Globus pallidus (tissue), 1 donor: Measurements from ENCODE around the gene TRAF5.

Experiments used
- DNase-seq: peaks from one replicate; pipeline ENCODE4 v3.0.0-alpha.2; 2015; ENCODE audit warnings: low spot score

The TRAF5 gene

DNA sequence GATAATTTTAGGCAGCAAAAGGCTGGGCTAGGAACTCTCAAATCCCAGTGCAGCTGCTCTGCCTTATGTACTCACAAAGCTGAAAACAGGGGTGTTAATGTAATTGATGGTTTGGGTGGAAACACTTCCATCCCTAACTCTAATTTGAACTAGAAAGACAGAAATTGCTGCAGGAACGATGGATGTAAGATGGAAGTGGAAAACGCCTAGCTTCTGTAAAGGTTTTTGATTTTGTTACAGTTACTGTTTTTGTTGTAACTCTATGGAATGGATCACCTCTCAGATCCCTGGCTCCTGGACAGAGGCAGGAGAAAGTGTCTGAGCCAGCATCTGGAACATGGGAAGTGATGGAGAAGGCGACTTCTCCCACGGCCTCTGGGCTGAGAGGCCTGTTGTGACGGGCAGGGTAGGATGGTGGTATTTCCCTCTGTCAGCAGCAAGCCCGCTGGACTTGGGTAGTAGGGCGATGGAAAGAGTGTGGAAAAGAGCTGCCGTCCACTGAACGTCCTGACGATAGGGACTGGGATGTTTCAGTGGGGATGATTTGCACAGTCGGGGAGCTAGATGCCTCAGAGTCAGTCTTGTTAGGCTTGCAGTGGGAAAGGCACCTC, 1.6 kb downstream of the TRAF5 start:
- no peak for DNase-seq

- no peak for DNase-seq
Measured at GRCh38 chr1:211328866-211329475, 2.3 kb downstream of the TRAF5 start.

DNA sequence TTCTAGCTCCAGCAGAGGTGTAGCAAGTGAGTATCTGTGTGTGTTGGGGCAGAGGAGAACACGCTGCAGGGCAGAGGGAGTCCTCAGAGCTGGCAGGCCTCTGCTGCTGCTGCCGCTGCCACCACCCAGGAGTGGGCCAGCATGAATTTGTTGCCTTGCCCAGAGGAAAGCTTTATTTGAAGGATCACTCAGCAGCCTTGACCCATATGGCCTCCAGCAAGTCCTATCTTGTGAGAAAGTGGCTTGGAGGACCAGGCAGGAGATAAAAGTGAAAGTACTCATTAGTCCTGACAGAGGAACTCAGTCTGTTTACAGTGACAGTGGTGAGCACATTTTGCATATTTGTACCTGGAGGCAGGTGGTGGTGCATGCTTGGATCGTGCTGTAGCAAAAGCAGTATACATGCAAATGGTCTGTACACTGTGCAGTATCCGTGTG, 3.1 kb downstream of the TRAF5 start:
- no peak for DNase-seq

- DNase-seq, result no peak
Measured at GRCh38 chr1:211330282-211330936, 3.8 kb downstream of the TRAF5 start.

- no peak for DNase-seq
Measured at GRCh38 chr1:211331011-211331709, 4.5 kb downstream of the TRAF5 start.

GRCh38 chr1:211332036-211332616, 5.5 kb downstream of the TRAF5 start:
- DNase-seq, result no peak

GRCh38 chr1:211332830-211333229, 6.2 kb downstream of the TRAF5 start:
- DNase-seq, result no peak

DNA sequence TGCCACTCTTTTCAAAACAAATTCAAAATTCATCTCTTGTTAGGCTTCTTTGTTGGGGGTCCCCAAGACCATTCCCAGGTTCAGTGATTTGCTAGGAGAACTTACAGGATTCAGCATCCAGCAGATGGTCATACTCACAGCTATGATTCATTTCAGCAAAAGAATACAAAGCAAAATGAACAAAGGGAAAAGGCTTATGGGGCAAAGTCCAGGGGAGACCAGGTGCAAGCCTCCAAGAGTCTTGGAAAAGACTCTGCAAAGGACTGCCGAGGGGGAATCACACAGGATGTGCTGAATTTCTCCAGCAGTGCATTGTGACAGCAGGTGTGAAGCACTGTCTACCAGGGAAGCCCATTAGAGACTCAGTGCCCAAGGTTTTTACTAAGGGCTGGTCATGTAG, 7.3 kb downstream of the TRAF5 start:
- DNase-seq, result no peak

DNA sequence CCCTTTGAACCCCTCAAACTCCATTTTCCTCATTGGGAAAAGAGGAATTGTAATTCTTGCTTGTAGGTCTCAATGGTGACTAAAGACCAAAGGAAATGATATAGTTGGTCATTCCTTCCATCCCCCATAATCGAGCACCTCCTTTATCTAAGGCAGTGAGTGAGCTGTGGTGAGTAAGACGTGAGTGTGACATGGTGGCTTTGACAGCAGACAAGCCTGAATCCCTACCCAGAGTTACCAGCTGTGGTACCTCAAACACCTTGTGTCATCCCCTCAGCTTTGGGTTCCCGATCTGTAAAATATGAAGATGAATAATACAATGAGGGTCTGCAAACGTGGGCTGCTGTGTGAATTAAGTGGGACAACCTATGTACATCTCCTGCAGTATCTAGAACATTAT, 8.4 kb downstream of the TRAF5 start:
- DNase-seq, result no peak

- no peak for DNase-seq
Measured at GRCh38 chr1:211335522-211336157, 9.0 kb downstream of the TRAF5 start.

GRCh38 chr1:211336161-211336560, 9.5 kb downstream of the TRAF5 start:
- no peak for DNase-seq

GRCh38 chr1:211336775-211337174, 10.1 kb downstream of the TRAF5 start:
- no peak for DNase-seq

DNA sequence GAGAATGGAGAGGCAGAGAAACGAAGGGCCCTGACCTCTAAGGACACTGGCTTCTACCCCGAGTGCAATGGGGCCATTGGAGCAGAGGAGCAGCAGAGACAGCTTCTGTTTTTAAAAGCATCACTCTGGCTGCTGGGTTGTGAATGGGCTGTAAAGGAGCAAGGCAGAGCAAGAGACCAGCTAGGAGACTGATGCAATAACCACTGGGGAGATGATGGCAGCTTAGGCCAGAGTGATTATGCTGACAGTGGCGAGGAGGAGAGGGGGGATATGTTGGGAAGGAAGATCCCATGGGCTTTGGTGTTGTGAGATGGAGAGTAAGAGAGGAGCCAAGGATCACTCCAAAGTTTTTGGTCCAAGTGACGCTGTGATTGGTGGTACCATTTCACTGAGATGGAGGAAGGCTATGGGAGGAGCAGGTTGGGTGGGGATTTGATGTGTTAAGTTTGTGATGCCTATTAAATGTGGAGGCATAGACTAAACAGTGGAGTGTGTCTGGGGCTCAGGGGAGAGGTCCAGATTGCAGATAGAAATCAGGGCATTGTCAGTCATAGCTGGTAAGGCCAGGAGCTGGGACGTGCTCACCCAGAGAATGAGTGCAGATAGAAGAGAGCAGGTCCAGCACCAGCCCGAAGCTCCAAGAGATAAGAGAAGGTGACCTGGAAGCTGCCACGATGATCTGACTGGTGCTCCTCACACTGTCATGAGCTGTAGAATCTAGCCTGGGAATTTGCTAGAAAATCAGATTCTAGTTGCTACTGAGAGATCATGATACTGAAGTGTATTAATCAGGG, 11.0 kb downstream of the TRAF5 start:
- DNase-seq, result no peak

GRCh38 chr1:211338224-211338620, 11.6 kb downstream of the TRAF5 start:
- DNase-seq, result no peak

GRCh38 chr1:211339631-211340041, 13.0 kb downstream of the TRAF5 start:
- no peak for DNase-seq

- no peak for DNase-seq
Measured at GRCh38 chr1:211340622-211341507, 14.2 kb downstream of the TRAF5 start.

DNA sequence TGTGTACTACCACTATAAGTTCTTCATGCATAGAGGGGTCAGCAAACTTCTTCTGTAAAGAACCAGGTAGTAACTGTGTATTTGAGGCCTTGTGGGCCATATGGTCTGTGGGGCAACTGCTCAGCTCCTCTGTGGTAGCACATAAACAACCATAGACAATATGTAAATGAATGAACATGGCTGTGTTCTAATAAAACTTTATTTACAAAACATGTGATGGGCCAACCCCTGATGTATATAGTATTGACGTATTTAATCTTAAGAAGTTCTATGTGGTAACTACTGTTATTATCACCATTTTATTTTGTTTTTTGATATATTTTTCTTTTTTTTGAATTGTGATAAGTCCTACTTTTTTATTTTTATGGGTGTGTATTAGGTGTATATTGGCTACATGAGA, 15.4 kb downstream of the TRAF5 start:
- DNase-seq, result no peak

GRCh38 chr1:211343607-211344006, 17.0 kb downstream of the TRAF5 start:
- DNase-seq, result no peak

- no peak for DNase-seq
Measured at GRCh38 chr1:211344152-211344618, 17.6 kb downstream of the TRAF5 start.

DNA sequence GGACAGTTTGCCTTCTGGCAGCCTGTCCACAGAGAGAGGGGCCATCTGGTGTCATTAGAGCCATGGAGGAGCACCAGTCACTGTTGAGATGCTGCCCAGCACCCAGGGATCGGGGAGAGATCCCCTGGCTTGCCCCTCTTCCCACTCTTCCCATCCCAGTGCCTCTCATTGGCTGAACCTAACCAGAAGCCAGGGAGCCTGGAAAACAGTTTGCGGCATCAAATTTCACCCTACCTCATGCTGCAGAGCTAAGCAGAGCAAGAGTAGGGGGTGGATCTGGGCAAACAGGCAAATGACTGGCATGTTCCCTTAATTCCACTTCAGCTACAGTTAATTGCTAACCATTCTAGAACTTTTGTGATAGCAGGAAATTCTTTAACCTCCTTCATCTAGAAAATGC, 19.1 kb downstream of the TRAF5 start:
- DNase-seq, result no peak
